ENCODE results near the gene KLHL21. TPM values are rescaled to one million over a fixed set of nuclear protein-coding genes. Genes with fewer than 3 reads are reported as not detected.

KLHL21 gene
- total RNA-seq, 1 donor from 2014 or later, result 21.3 TPM

GRCh38 chr1:6545276-6546112 lies 57.2 kb downstream of the KLHL21 start:
- no peak overlapping the region for H3K27ac Mint-ChIP-seq
- H3K4me3 Mint-ChIP-seq (ENCODE audit: low read depth), result no peak overlapping the region
- no peaks in the 10 kb centered on the region for H3K4me1 Mint-ChIP-seq (ENCODE audit: low read depth)
- no peaks in the 10 kb centered on the region for H3K27me3 Mint-ChIP-seq
- H3K9me3 Mint-ChIP-seq (ENCODE audit: low read depth), result no peaks in the 10 kb centered on the region
- peaks cover 28% of the 10 kb centered on the region for H3K36me3 Mint-ChIP-seq (ENCODE audit: insufficient read depth)
- no peak for TF ChIP-seq CTCF (IDR thresholded peaks at IDR 0.05; ENCODE audit: unreplicated experiment)
- DNase-seq (ENCODE audit: low spot score, unreplicated experiment), result no peak

- Mint-ChIP-seq H3K36me3 (ENCODE audit: insufficient read depth) (peaks cover 26% of the 10 kb centered on the region), H3K27ac (no peak overlapping the region), H3K4me3 (ENCODE audit: low read depth) (no peak overlapping the region), H3K4me1 (ENCODE audit: low read depth) (no peaks in the 10 kb centered on the region), H3K27me3 (no peaks in the 10 kb centered on the region), H3K9me3 (ENCODE audit: low read depth) (no peaks in the 10 kb centered on the region)
- no peak for DNase-seq (ENCODE audit: low spot score, unreplicated experiment)
- TF ChIP-seq CTCF (IDR thresholded peaks at IDR 0.05; ENCODE audit: unreplicated experiment), result no peak
These were observed 57.8 kb downstream of the KLHL21 start for GRCh38 chr1:6544831-6545230.

Other genes with a start within 250 kb of the KLHL21 start
- gene ACOT7, start 209.1 kb downstream of the KLHL21 start, total RNA-seq, result 30.2 and 30.3 TPM in 2 replicates
- gene HES2, start 182.9 kb downstream of the KLHL21 start, total RNA-seq, result 0.07 and 0.12 TPM in 2 replicates
- 49.5 and 54.0 TPM in 2 replicates for gene ESPN, start 178.1 kb downstream of the KLHL21 start, total RNA-seq
- gene TNFRSF25, start 136.7 kb downstream of the KLHL21 start, total RNA-seq, result 68.3 and 68.9 TPM in 2 replicates
- 72.3 and 77.0 TPM in 2 replicates for gene PLEKHG5, start 111.2 kb downstream of the KLHL21 start, total RNA-seq
- gene NOL9, start 48.4 kb downstream of the KLHL21 start, total RNA-seq, result 44.1 and 49.5 TPM in 2 replicates
- gene TAS1R1, start 47.6 kb downstream of the KLHL21 start, total RNA-seq, result not detected in 2 replicates
- gene ZBTB48, start 22.9 kb downstream of the KLHL21 start, total RNA-seq, result 49.7 and 55.9 TPM in 2 replicates
- 29.1 TPM in 2 replicates for gene PHF13, start 10.9 kb upstream of the KLHL21 start, total RNA-seq
- gene THAP3, start 22.0 kb upstream of the KLHL21 start, total RNA-seq, result 22.9 TPM in 2 replicates
- gene DNAJC11, start 98.9 kb upstream of the KLHL21 start, total RNA-seq, result 64.1 and 65.8 TPM in 2 replicates
- gene CAMTA1, start 182.6 kb upstream of the KLHL21 start, total RNA-seq, result 89.1 and 99.0 TPM in 2 replicates